Coronary artery (tissue), 2 donors: ENCODE measurements around the gene IFT22.

ENCODE experiments used
- DNase-seq: peaks from one replicate; pipeline ENCODE4 v3.0.0-alpha.2; 2017; ENCODE audit warnings: low spot score
- H3K27ac ChIP-seq, 2 donors: fragments of 200-600 bp; sonication (generic); one replicate each; pipeline ENCODE4 v1.5.1; 2016 to 2019
- H3K4me3 ChIP-seq: fragments of 200-600 bp; sonication (generic); 2 replicates; pipeline ENCODE4 v1.5.1; 2016; ENCODE audit warnings: mild to moderate bottlenecking, moderate library complexity
- TF ChIP-seq, protein P1 (sequence below): fragments of 200-600 bp; sonication (generic); IDR thresholded peaks from one replicate; pipeline ENCODE4 v1.5.1; 2019; ENCODE audit warnings: antibody characterized with exemption

The IFT22 gene

DNA sequence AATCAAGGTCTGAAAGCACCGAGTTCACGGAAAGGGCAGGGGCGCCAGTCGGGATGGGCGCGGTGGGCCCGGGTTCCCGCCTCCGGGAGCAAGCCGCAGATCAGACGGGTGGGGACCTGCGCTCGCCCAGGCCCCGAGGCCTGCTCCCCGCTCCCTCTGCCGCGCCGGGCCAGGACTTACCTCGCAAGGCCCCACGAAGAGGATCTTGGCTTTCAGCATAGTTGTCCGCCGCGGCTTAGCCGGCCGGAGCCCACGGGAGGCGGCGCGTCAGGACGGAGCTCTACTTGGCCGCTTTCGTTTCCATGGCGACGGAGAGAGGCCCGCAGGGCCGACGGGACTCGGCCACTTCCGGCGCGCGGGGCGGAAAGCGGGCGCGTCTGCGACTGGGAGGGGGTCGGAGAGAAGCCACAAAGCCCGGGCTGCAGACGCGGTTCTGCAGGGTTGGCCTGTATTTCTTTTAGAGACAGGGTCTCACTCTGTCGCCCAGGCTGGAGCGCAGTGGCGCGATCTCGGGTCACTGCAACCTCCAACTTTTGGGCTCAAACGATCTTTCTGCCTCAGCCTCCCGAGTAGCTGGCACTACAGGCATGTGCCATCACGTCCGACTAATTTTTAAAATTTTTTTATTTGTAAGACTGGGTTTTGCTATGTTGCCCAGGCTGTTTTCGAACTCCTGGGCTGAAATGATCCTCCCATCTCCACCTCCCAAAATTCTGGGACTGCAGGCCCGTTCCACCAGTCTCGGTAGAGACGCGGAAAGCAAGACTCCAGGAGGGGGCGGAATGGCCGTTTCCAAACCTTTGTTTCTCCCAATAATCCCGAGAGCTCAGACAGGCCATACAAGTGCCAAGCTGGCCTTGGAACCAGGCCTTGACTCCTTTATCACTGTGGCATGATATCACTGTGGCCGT is at the start of gene IFT22:
IFT22 (minus strand) TSS at position 322 of the 911 bp plus-strand sequence; CDS start at position 219, 103 bp downstream.
- DNase-seq: peak; percentile 89
- H3K4me3 ChIP-seq: peak within 1 kb of the TSS; percentile 80
- peak within 1 kb of the TSS; percentile 39 to 77 for H3K27ac ChIP-seq
- TF ChIP-seq, protein P1, sequence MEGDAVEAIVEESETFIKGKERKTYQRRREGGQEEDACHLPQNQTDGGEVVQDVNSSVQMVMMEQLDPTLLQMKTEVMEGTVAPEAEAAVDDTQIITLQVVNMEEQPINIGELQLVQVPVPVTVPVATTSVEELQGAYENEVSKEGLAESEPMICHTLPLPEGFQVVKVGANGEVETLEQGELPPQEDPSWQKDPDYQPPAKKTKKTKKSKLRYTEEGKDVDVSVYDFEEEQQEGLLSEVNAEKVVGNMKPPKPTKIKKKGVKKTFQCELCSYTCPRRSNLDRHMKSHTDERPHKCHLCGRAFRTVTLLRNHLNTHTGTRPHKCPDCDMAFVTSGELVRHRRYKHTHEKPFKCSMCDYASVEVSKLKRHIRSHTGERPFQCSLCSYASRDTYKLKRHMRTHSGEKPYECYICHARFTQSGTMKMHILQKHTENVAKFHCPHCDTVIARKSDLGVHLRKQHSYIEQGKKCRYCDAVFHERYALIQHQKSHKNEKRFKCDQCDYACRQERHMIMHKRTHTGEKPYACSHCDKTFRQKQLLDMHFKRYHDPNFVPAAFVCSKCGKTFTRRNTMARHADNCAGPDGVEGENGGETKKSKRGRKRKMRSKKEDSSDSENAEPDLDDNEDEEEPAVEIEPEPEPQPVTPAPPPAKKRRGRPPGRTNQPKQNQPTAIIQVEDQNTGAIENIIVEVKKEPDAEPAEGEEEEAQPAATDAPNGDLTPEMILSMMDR: no peak

DNA sequence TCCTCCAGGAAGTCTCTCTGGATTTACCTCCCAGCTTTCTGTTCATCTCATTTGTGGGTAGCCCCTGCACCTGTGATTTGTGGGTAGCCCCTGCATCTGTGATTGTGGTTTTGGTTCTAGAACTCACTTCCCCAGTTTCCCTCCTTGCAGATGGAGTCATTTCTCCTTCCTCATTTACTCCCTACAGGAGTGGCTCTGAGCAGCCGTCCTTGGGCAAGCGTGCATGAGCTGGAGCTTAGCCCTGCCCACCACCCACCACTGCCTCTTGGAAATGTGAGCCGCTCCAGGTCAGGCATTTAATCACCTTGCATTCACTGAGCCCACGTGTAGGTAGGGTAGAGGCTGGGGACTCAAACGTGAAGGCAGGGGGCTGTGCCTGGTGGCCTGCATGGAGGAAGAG is 49.2 kb upstream of the IFT22 start:
- Histone ChIP-seq H3K27ac (no peak overlapping the region), H3K4me3 (no peak overlapping the region)
- no peak for DNase-seq
- TF ChIP-seq, protein P1: no peak

GRCh38 chr7:101368422-101369165 is 47.0 kb upstream of the IFT22 start:
- Histone ChIP-seq H3K4me3 (no peak overlapping the region), H3K27ac (no peak overlapping the region)
- no peak for DNase-seq
- TF ChIP-seq, protein P1: no peak

DNA sequence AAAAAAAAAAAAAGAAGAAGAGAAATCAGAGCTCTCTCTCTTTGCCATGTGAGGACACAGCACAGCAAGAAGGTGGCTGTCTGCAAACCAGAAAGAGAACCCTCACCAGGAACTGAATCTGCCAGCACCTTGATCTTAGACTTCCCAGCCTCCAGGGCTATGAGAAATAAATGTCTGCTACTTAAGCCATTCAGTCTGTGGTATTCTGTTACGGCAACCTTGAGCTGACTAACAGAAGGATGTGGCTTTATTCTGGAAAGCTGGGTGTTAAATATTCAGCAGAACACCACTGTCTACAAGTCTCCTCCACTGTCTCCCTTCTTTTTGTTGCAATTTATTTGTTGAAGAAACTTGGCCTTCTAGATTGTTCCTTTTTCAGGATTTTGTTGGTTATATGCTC is 46.1 kb upstream of the IFT22 start:
- no peak for DNase-seq
- no peak overlapping the region for H3K4me3 ChIP-seq
- TF ChIP-seq, protein P1: no peak
- H3K27ac ChIP-seq: no peak overlapping the region

DNA sequence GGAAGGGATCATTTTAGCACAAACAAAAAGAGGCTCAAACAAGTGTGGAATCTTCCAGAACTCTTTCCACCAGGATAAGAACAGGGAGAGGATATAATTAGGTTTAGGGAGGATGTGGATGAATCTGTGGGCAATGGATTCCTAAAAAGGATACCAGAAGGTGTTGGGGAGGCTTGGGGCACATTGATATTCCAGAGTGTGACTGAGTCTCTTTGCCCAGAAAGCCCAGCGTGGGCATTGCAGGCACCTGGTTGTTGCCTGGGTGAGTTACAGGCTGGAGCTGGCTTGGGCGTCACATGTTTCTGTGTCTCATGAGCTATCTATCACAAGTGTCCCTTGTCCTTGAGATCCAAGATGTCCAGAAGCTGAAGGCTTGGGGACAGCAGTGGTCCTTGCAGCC is 44.3 kb upstream of the IFT22 start:
- H3K4me3 ChIP-seq: no peak overlapping the region
- H3K27ac ChIP-seq: no peak overlapping the region
- no peak for DNase-seq
- TF ChIP-seq, protein P1: no peak

DNA sequence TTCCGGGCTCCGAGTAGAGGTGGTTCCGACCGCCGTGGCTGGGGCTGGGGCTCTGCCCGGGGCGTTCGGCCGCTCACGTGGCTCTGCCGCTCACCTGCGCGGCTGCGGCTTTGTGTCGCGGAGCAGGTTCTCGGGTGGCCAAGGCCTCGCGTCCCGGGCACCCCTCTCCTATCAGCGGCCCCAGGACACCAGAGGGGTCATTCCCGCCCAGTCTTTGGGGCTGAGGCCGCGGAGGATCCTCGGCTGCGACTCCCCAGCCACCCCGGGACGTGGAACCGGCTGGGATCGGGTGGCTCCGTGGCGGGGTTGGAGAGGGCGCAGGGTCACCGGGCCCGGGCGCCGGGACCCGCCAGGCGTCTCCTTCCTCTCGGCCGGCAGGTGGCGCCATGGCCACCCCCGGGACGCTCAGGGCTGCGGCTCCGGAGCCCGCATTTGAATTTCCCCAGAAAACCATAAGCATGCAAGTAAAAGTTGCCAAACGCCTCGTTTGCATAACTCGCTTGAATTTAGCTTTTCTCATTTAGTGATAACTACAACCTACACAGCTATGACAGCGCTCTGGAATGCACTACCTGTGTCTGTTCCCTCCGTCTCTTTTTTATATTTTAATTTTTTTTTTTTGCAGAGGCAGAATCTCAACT is 42.2 kb upstream of the IFT22 start:
- Histone ChIP-seq H3K4me3 (peak overlapping the region; percentile 79), H3K27ac (no peak overlapping the region)
- TF ChIP-seq, protein P1: peak; percentile 89
- no peak for DNase-seq
